T-helper 22 cell (primary cell): Measurements from ENCODE around the gene NFATC2.
A peak's percentile ranks its signal among the peaks of the same experiment; 100 is the strongest.
"Not testable (repeated sequence)": the region's sequence is repeated elsewhere in the genome, so short reads cannot be mapped to it uniquely, and the experiment has no call there.

Experiments used
- DNase-seq: peaks from one replicate; pipeline ENCODE4 v3.0.0-alpha.2; 2020; ENCODE audit warnings: low read depth

The NFATC2 gene

GRCh38 chr20:51494241-51495110 lies 48.0 kb downstream of the NFATC2 start:
- no peak for DNase-seq

DNA sequence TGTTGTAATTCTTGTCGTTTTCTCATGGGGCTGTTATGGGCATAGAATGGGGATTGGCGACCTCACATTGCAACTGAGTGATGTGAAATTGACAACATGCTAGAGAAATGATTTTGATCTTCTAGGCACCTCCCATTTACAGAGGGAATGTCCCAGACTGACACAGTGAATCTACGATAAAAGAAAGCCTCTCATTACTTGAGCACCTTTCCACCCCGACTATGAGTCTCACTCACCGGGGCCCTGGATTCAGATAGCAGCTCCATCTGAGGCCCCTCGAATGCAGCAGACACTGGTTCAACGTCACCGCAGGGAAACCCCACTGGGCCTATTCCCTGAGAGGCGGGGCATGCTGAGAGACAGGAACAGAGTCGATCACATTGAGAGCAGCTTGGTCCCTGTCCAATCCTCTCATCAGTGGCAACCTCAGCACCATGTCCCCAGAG lies 49.1 kb downstream of the NFATC2 start:
- DNase-seq: peak; percentile 30

DNA sequence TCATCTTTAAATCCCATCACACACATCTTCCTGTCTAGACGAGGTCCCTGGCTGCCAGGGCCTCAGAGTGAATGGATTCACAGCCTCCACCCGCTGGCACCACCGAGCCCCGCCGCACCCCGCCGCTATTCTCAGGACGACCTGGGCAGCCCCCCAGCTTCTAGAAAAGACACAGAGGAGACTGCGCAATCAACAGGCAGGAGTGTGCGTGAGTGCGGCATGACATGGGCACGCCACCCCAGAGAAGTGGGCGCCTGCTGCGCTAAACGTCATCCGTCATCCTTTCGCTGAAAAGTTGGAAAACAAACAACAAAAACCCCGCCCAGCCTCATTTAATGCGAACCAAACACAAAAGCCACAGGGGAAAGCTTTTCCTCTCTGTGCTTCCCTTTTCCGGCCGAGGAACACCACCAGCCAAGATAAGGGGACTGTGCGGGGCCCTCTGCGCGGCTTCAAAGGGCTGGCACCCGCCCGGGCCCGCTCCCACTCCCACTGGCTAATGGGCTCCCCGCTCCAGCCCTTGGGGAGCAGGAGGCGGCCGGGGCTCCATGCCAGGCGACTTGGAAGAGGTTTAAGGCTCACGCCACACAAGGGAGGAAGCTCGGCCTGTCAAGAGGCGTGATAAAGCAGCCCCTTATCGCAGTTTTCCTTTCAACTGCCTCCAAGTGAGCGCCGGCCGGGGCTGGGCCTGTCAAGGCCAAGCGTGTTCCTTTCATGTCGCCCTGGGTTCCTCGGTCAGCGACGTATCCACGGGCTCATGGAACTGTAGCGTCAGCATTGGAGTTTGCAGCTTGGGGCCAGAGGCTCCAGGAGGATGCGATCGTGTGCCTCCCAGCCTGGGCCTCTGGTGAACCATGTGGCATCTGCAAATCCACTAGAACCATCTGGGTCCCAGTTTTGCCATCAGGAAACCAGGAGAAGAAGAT lies 50.1 kb downstream of the NFATC2 start:
- DNase-seq: no peak

- no peak for DNase-seq
Observed at GRCh38 chr20:51491393-51491792, 51.1 kb downstream of the NFATC2 start.

DNA sequence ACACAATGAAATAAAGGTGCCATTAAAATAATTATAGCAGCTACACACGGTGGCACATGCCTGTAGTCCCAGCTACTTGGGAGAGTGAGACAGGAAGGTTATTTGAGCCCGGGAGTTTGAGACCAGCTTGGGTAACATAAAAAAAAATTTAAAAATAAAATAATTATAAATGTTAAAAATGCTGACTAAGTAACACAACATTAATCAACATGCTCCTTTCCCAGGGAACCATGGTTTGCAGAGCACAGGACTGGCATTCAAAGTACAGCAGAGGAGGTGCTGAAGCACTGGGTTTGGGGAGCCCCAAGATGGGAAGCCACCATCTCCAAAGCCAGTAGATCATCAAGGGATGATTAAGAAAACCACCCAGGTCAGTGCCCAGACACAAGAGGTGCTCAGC lies 51.9 kb downstream of the NFATC2 start:
- no peak for DNase-seq

DNA sequence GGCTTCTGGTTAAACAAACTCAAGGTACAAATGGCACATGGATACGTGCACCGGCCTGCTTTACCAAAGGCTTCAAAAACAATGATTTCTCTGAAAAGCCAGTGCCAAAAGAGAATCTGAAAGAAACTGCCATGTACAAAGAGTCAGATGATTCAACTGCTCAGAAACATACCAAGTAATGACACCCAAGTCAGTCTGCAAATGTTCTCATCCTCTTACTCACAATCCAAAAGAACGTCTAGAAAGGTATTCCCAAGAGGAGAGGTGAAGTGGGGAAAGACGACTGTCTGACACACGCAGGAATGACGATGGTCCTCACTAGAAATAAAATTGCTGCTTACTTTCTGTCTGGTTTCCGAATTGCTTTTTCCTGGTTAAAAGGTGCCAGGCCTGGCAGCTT lies 52.9 kb downstream of the NFATC2 start:
- no peak for DNase-seq

GRCh38 chr20:51488331-51488730 lies 54.2 kb downstream of the NFATC2 start:
- no peak for DNase-seq

DNA sequence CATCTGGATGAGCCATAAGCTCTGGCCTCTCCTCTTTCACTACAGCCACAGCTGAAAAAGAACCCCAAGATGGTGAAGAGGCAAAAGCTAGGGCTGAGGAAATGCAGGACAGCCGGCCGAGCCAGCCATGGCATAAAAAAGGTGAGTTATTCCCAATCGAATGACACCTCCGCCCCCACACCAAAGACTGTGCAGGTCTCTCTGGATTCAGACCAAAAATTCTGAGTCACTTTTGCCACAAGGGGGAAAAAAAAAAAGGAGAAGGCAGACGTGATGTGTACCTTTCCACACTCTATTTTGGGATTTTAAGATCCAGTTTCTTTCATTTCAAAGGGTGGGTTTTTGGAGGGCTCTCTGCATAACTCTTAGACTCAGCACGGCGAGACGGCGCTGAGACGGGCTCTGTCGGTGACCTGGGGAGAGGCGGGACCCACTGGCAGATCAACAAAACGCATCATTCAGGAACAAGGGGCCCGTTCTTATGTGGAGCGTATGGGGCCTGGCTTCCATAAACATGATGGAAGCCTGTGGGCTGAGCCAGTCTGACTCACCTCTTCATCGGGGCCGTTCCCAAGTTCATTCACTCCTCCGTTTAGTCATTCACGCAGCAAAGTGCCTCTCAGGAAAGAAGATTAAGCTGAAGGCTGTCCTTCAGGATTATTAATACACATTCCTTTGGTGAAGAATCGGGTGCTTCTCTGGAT lies 54.8 kb downstream of the NFATC2 start:
- no peak for DNase-seq

DNA sequence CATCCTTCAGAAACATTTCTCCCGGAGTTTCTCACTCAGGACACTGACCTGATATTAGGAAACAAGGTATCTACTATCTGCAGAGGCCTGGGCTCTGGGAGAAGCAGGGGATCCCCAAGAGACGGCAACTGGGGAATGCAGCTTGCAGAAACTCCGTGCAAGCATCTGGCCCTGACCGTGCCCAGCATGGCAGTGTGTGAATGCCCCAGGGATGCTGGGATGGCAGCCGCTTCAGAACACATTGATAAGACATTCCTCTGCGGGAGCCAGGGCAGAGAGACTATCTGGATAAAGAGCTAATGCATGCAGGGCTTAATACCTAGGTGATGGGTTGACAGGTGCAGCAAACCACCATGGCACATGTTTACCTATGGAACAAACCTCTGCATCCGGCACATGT lies 55.4 kb downstream of the NFATC2 start:
- no peak for DNase-seq

- no peak for DNase-seq
Observed at GRCh38 chr20:51486197-51487005, 56.1 kb downstream of the NFATC2 start.

GRCh38 chr20:51484831-51485230 lies 57.7 kb downstream of the NFATC2 start:
- no peak for DNase-seq

GRCh38 chr20:51484141-51484815 lies 58.2 kb downstream of the NFATC2 start:
- no peak for DNase-seq

GRCh38 chr20:51482836-51483473 lies 59.6 kb downstream of the NFATC2 start:
- no peak for DNase-seq

DNA sequence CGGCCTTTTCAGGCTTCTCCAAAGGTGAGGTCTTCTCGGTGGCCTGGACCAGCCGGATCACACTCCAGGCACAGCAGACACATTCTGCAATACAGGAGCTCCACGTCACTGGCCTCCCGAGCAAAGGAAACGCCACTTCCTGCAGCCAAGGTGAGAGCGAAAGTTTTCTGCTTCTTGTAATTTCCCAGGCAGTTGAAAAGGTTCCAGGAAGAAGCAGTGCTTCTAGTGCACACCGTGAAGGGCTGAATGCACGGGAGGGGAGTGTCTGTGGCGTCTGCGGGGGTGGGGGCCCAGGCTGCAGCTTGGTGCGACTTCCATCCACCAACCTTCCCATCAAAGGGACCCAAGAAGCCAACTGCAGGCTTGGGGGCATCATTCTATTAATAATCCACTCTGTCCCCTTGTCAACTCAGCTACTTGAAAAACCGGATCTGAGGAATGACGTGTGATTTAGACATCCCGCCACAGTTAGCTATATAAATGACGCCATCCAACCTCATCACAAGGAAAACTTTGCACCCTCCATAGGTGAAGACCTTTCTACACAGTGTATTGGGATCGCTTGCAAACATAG lies 61.1 kb downstream of the NFATC2 start:
- peak; percentile 49 for DNase-seq

DNA sequence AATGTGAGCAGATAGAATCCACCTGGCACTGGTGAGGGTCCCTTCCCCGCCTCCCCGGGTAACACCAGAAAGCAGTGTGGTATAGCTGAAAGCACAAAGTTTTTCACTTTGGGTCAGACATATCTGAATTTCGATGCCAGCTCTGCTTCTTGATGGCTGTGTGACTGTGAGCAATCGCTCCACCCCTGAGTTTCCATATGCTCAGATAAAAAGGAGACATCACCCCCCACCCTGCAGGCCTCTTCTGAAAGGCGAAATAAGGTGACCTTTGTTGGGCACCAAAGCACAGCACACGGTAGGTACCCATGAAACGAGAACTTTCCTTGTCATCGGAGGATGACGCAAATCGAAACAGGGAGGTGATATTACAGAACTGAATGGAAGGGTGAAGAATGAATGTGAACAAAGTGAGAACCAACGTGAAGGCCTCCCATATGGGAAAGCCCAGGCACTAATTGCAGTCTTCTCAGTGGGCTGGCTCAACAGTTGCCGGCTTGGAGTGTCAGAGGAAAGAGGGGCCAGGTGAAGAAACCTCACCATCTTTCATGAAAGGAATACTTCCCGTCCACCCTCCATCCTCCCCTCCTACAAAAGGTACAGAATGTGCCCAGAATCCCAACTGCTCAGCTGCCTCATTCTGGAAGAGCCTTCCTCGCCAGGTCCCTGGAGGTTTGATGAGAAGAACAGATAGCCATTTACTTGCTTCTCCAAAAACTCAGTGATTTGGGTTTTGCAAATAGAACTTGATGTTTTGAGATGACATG lies 61.8 kb downstream of the NFATC2 start:
- no peak for DNase-seq

DNA sequence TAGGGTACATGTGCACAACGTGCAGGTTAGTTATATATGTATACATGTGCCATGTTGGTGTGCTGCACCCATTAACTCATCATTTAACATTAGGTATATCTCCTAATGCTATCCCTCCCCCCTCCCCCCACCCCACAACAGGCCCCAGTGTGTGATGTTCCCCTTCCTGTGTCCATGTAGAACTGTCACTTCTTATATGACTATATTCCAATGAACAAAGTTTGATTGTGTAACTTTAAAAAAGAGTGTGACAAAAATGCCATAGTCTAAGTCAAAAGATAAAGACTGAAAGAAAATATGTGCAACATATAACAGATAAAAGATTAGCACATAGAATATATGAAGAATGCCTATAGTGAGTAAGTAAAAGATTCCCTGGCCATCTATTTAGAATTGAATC lies 66.4 kb downstream of the NFATC2 start:
- DNase-seq: not testable (repeated sequence)

- DNase-seq: no peak
Observed at GRCh38 chr20:51473771-51474170, 68.7 kb downstream of the NFATC2 start.

DNA sequence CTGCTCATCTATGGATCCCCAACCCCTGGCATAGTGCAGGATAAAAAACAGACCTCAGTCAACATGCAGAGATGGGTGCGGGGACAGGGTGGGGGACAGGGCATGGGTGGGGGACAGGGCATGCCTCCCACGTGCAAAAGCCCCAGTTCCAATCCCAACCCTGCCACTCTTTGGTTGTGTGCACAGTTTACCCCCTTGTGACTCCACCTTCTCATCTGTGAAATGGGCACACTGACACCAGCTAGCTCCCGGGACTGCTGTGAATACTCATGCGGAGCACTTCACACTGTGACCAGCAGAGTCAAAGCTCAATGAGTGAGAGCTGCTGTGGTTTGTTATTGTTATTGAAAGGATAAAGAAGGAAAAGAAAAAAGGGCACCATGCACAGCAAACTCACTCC lies 69.3 kb downstream of the NFATC2 start:
- DNase-seq: no peak

DNA sequence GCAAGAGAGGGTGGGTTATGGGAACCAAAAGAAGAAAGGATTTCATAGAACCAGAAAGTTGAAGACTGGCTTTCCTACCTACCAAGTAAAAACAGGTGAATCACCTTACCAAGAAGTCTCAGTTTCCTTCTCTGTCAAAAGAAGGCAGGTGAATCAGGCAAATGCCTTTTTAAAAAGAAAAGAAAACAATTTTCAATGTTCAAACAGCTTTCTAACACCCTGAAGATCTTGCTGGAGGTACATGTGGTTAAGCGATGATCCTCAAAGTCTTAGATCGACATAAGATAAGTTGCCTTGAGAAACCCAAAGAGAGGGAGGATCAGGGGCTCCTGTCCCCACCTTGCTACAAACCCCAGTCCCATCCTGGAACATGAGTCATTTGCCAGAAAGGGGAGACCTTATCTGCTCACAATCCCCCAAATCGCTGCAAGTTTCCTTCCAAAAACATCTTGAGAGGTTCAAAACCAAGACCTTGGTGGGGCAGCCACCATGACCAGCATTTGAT lies 71.6 kb downstream of the NFATC2 start:
- no peak for DNase-seq
